WTC11 (cell line): ENCODE data around the gene KRT12. TPM values are rescaled to one million over a fixed set of nuclear protein-coding genes. Genes with fewer than 3 reads are reported as not detected.

Experiments used
- ATAC-seq: fragments of 200-7000 bp; cut with Tn5 transposase; 2 replicates; pipeline ENCODE4 v1.10.0; 2021; ENCODE audit warnings: mild to moderate bottlenecking, moderate library complexity
- CTCF ChIA-PET: fragments of 300-600 bp; sonication (Branson Sonifier 250); formaldehyde crosslinking; loops from one replicate; lab custom pipeline; 2021; ENCODE audit warnings: antibody characterized with exemption; lab: Charles Lee
- POLR2A ChIA-PET: fragments of 350-600 bp; sonication (Branson Sonifier 250); formaldehyde crosslinking; loops from one replicate; lab custom pipeline; 2021; ENCODE audit warnings: antibody characterized with exemption; lab: Charles Lee
- DNase-seq: peaks from one replicate; pipeline ENCODE4 v3.0.0; 2021; ENCODE audit warnings: low spot score
- H3K27ac Mint-ChIP-seq: 2 replicates; pipeline ENCODE4 v1.8.0; 2021; ENCODE audit warnings: mixed read lengths
- H3K27me3 Mint-ChIP-seq: 2 replicates; pipeline ENCODE4 v1.8.0; 2021; ENCODE audit warnings: low read depth, mild to moderate bottlenecking, moderate library complexity, mixed read lengths
- H3K36me3 Mint-ChIP-seq: 2 replicates; pipeline ENCODE4 v1.8.0; 2021; ENCODE audit warnings: mixed read lengths
- H3K4me1 Mint-ChIP-seq: 2 replicates; pipeline ENCODE4 v1.8.0; 2022; ENCODE audit warnings: mixed read lengths
- H3K4me3 Mint-ChIP-seq: 2 replicates; pipeline ENCODE4 v1.8.0; 2021; ENCODE audit warnings: mild to moderate bottlenecking, moderate library complexity, mixed read lengths
- H3K9me3 Mint-ChIP-seq: 2 replicates; pipeline ENCODE4 v1.8.0; 2021; ENCODE audit warnings: mixed read lengths
- ATF1 ChIP-seq: sonication (generic); formaldehyde crosslinking; IDR thresholded peaks from 2 replicates; pipeline ENCODE4 v1.8.1; 2023; ENCODE audit warnings: mild to moderate bottlenecking, moderate library complexity, missing genetic modification reagents
- NR3C1 ChIP-seq: sonication (generic); formaldehyde crosslinking; conservative IDR thresholded peaks from 2 replicates; pipeline ENCODE4 v1.8.1; 2023; ENCODE audit warnings: low read depth, mild to moderate bottlenecking, missing genetic modification reagents
- PRDM15 ChIP-seq: sonication (generic); formaldehyde crosslinking; IDR thresholded peaks from 2 replicates; pipeline ENCODE4 v1.8.0; 2022; ENCODE audit warnings: missing genetic modification reagents
- TCF7 ChIP-seq: sonication (generic); formaldehyde crosslinking; IDR thresholded peaks from 2 replicates; pipeline ENCODE4 v1.8.0; 2022; ENCODE audit warnings: mild to moderate bottlenecking, low read depth, missing genetic modification reagents, moderate library complexity
- total RNA-seq: library from RNA; stranded (reverse); gene quantifications from 3 replicates; pipeline ENCODE4 v1.2.3, GENCODE V29; 2021
- TF ChIP-seq, protein P1 (sequence below): sonication (generic); formaldehyde crosslinking; IDR thresholded peaks from 2 replicates; pipeline ENCODE4 v1.8.1; 2023; ENCODE audit warnings: mild to moderate bottlenecking, missing genetic modification reagents, moderate library complexity
- TF ChIP-seq, protein P2 (sequence below): sonication (generic); formaldehyde crosslinking; conservative IDR thresholded peaks from 2 replicates; pipeline ENCODE4 v1.8.1; 2022; ENCODE audit warnings: mild to moderate bottlenecking, missing genetic modification reagents

Gene KRT12
- total RNA-seq, 1 experiment from 2014 or later = not detected

GRCh38 chr17:40812639-40813038 lies 54.4 kb downstream of the KRT12 start:
- DNase-seq (no peak), ATAC-seq (no peak)
- H3K9me3 Mint-ChIP-seq = no peaks in the 10 kb centered on the region
- no peak overlapping the region for H3K27ac Mint-ChIP-seq
- H3K4me3 Mint-ChIP-seq = no peak overlapping the region
- ChIA-PET POLR2A (no interaction called here), CTCF (interaction anchor here (1.0 to 1.2 kb wide), 2 partner anchors 9 to 197 kb away, joined by 3 to 5 read pairs; no protein-coding TSS in a partner anchor)
- H3K36me3 Mint-ChIP-seq = peaks cover 6% of the 10 kb centered on the region
- H3K4me1 Mint-ChIP-seq = peaks cover 3% of the 10 kb centered on the region; the same call in 1 of the 2 replicates
- TF ChIP-seq TCF7 (CRISPR knock-in tag) (no peak), ATF1 (no peak), PRDM15 (no peak), NR3C1 (CRISPR knock-in tag) (no peak)
- TF ChIP-seq, protein P1, sequence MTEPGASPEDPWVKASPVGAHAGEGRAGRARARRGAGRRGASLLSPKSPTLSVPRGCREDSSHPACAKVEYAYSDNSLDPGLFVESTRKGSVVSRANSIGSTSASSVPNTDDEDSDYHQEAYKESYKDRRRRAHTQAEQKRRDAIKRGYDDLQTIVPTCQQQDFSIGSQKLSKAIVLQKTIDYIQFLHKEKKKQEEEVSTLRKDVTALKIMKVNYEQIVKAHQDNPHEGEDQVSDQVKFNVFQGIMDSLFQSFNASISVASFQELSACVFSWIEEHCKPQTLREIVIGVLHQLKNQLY (CRISPR knock-in tag) = no peak
- TF ChIP-seq, protein P2, sequence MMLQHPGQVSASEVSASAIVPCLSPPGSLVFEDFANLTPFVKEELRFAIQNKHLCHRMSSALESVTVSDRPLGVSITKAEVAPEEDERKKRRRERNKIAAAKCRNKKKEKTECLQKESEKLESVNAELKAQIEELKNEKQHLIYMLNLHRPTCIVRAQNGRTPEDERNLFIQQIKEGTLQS (CRISPR knock-in tag) = no peak
- TF ChIP-seq, all 79 proteins: peak for 0
- H3K27me3 Mint-ChIP-seq = peaks cover 74% of the 10 kb centered on the region

Other genes with a start within 250 kb of the KRT12 start
- 109 to 114 TPM (median 114 TPM) in 3 replicates for gene SMARCE1, start 219.4 kb downstream of the KRT12 start, total RNA-seq
- gene KRT222, start 202.0 kb downstream of the KRT12 start, total RNA-seq = 0.09 to 0.34 TPM (median 0.30 TPM) in 3 replicates
- gene KRT24, start 163.5 kb downstream of the KRT12 start, total RNA-seq = not detected in 3 replicates
- not detected in 3 replicates for gene KRT25, start 111.9 kb downstream of the KRT12 start, total RNA-seq
- not detected in 3 replicates for gene KRT26, start 95.0 kb downstream of the KRT12 start, total RNA-seq
- gene KRT27, start 84.7 kb downstream of the KRT12 start, total RNA-seq = not detected in 3 replicates
- gene KRT28, start 67.3 kb downstream of the KRT12 start, total RNA-seq = not detected in 3 replicates
- gene KRT10, start 44.6 kb downstream of the KRT12 start, total RNA-seq = 23.2 to 27.6 TPM (median 24.2 TPM) in 3 replicates
- 0.21 to 0.42 TPM (median 0.30 TPM) in 3 replicates for gene KRT20, start 18.0 kb upstream of the KRT12 start, total RNA-seq
- gene KRT23, start 70.4 kb upstream of the KRT12 start, total RNA-seq = not detected in 3 replicates
- not detected in 3 replicates for gene KRT39, start 99.7 kb upstream of the KRT12 start, total RNA-seq
- not detected in 3 replicates for gene KRT40, start 117.1 kb upstream of the KRT12 start, total RNA-seq
- gene KRTAP3-3, start 126.9 kb upstream of the KRT12 start, total RNA-seq = not detected in 3 replicates
- gene KRTAP3-2, start 132.7 kb upstream of the KRT12 start, total RNA-seq = not detected in 3 replicates
- gene KRTAP3-1, start 141.9 kb upstream of the KRT12 start, total RNA-seq = not detected in 3 replicates
- not detected in 3 replicates for gene KRTAP1-5, start 160.0 kb upstream of the KRT12 start, total RNA-seq
- gene KRTAP1-4, start 163.0 kb upstream of the KRT12 start, total RNA-seq = not detected in 3 replicates
- not detected in 3 replicates for gene KRTAP1-3, start 167.7 kb upstream of the KRT12 start, total RNA-seq
- gene KRTAP1-1, start 174.2 kb upstream of the KRT12 start, total RNA-seq = not detected in 3 replicates
- not detected in 3 replicates for gene KRTAP2-1, start 180.1 kb upstream of the KRT12 start, total RNA-seq
- gene KRTAP2-2, start 188.0 kb upstream of the KRT12 start, total RNA-seq = not detected in 3 replicates
- gene KRTAP2-3, start 192.9 kb upstream of the KRT12 start, total RNA-seq = not detected in 3 replicates
- not detected in 3 replicates for gene KRTAP2-4, start 198.7 kb upstream of the KRT12 start, total RNA-seq
- gene KRTAP4-7, start 216.9 kb upstream of the KRT12 start, total RNA-seq = not detected in 3 replicates
- gene KRTAP4-8, start 230.9 kb upstream of the KRT12 start, total RNA-seq = not detected in 3 replicates
- not detected in 3 replicates for gene KRTAP4-16, start 235.0 kb upstream of the KRT12 start, total RNA-seq
- gene KRTAP4-9, start 238.2 kb upstream of the KRT12 start, total RNA-seq = not detected in 3 replicates